Urinary bladder (tissue), 4 donors: ENCODE measurements around the gene HINT3. TPM values are rescaled to one million over a fixed set of nuclear protein-coding genes. Genes with fewer than 3 reads are reported as not detected.
"Not testable (repeated sequence)": the region's sequence is repeated elsewhere in the genome, so short reads cannot be mapped to it uniquely, and the experiment has no call there.

Experiments
- DNase-seq: peaks from one replicate; pipeline ENCODE4 v3.0.0-alpha.2; 2015; ENCODE audit errors: extremely low spot score
- H3K27ac ChIP-seq: one replicate; pipeline ENCODE4 v1.5.1; 2013; ENCODE audit warnings: low read depth, mild to moderate bottlenecking, moderate library complexity
- H3K36me3 ChIP-seq: one replicate; pipeline ENCODE4 v1.6.1; 2013; ENCODE audit warnings: mild to moderate bottlenecking, moderate library complexity; ENCODE audit not compliant: insufficient read depth
- H3K4me1 ChIP-seq: one replicate; pipeline ENCODE4 v1.6.1; 2013; ENCODE audit warnings: mild to moderate bottlenecking, moderate library complexity; ENCODE audit not compliant: insufficient read depth
- H3K4me3 ChIP-seq: one replicate; pipeline ENCODE4 v1.5.1; 2013; ENCODE audit warnings: low read depth, low read length
- WGBS: extraction: QIAGEN DNeasy Blood & Tissue Kit; methylation state at CpG from one replicate; pipeline ENCODE4 v1.1.7; 2013; 5-methylcytosine and 5-hydroxymethylcytosine counted together
- polyA plus RNA-seq: library from polyadenylated mRNA; stranded (reverse); fragments of 200-250 nt; gene quantifications from one replicate; pipeline ENCODE4 v1.2.3, GENCODE V29; 2013
- total RNA-seq: library from RNA; depleted of rRNA; stranded (reverse); fragments of >200 nt; gene quantifications from one replicate; pipeline ENCODE4 v1.2.3, GENCODE V29; 2014
- donor health status: healthy with polysubstance abuse.
- donor health status: healthy.

HINT3 gene
- total and polyA plus RNA-seq, 2 donors = 25.5 to 44.8 TPM

GRCh38 chr6:125926711-125927110, 29.9 kb upstream of the HINT3 start:
- Histone ChIP-seq H3K36me3 (no peaks in the 10 kb centered on the region), H3K4me1 (no peaks in the 10 kb centered on the region), H3K4me3 (no peak overlapping the region), H3K27ac (no peak overlapping the region)
- no peak for DNase-seq
- WGBS = 96% methylated on average over 3 of the region's 3 CpGs

DNA sequence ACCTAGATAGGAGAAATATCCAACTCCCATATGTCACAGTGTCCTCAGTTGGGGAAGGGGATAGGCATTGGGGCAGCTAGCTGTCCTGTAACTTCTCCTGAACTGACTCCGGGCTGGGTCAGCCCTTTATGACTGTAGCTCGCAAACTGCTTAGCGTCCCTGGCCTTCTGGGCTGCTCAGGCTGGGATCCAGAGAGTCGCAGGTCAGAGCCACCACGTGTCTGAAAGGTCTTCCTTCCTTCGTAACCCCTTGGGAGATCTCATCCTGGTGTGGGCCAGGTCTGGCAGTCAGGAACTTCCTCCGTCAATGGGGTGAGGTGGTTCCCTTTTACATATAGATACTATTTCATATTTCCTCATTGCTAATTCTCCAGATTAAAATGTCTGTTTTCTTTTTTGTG, 28.8 kb upstream of the HINT3 start:
- Histone ChIP-seq H3K36me3 (no peaks in the 10 kb centered on the region), H3K4me1 (no peaks in the 10 kb centered on the region), H3K4me3 (no peak overlapping the region), H3K27ac (no peak overlapping the region)
- WGBS = 54% methylated on average over 7 of the region's 7 CpGs
- no peak for DNase-seq

- Histone ChIP-seq H3K27ac (no peak overlapping the region), H3K4me1 (no peaks in the 10 kb centered on the region), H3K4me3 (no peak overlapping the region), H3K36me3 (no peaks in the 10 kb centered on the region)
- DNase-seq = no peak
- WGBS = 80% methylated on average over 3 of the region's 3 CpGs
Observed at GRCh38 chr6:125930765-125931418, 25.7 kb upstream of the HINT3 start.

DNA sequence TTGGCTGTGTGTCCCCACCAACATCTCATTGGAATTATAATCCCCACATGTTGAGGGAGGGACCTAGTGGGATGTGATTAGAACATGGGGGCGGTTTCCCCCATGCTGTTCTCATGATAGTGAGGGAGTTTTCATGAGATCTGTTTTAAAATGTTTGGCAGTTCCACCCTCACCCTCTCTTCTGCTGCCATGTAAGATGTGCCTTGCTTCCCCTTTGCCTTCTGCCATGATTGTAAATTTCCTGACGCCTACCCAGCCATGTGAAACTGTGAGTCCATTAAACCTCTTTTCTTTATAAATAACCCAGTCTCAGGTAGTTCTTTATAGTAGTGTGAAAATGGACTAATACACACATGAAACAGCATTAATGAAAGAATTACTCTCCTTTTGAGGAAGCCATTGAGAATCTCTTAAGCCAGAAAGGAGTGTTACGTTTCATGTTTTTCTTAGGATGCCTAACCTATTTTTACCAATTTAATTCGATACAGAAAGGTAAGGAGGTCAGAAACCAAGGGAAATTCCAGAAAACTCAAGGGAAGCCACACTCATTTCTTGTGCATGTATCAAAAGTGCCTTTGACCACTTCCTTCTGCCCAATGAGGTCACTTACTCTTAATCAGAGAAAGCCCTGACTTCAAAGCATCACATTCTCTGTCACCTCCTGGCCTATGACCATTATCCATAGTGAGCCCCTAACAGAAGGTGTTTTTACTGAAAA, 24.7 kb upstream of the HINT3 start:
- no peak overlapping the region for H3K4me3 ChIP-seq
- no peaks in the 10 kb centered on the region for H3K36me3 ChIP-seq
- no peak for DNase-seq
- WGBS = 88% methylated on average over 4 of the region's 4 CpGs
- no peak overlapping the region for H3K27ac ChIP-seq
- no peaks in the 10 kb centered on the region for H3K4me1 ChIP-seq

- no peak overlapping the region for H3K27ac ChIP-seq
- no peaks in the 10 kb centered on the region for H3K4me1 ChIP-seq
- H3K36me3 ChIP-seq = no peaks in the 10 kb centered on the region
- no peak overlapping the region for H3K4me3 ChIP-seq
- DNase-seq = no peak
Observed at GRCh38 chr6:125932451-125932795, 24.1 kb upstream of the HINT3 start.

GRCh38 chr6:125935520-125935919, 21.1 kb upstream of the HINT3 start:
- 75% methylated on average over 5 of the region's 5 CpGs for WGBS
- DNase-seq, H3K4me3 ChIP-seq, H3K36me3 ChIP-seq, H3K4me1 ChIP-seq, H3K27ac ChIP-seq: not testable (repeated sequence)

DNA sequence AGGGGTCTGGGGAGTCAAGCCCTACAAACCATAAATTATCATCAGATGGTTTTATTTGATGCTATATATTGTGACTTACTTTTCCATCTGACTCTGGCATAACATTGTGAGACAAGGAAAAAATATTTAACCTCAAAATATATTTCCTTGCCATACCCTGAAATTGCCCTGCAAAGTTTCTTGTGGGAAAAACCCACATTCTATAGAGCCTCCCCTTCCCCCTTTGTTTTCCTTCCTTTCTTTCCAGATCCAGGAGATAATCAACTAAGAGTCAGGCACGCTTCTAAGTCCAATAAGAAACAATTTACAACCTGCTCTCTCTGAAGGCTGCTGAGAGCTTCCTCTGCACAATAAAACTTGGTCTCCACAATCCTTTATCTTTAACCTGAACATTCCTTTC, 17.5 kb upstream of the HINT3 start:
- H3K4me1 ChIP-seq = peaks cover 2% of the 10 kb centered on the region
- no peak overlapping the region for H3K4me3 ChIP-seq
- DNase-seq = no peak
- H3K27ac ChIP-seq = no peak overlapping the region
- 37% methylated on average over 1 of the region's 1 CpG for WGBS
- H3K36me3 ChIP-seq = no peaks in the 10 kb centered on the region

DNA sequence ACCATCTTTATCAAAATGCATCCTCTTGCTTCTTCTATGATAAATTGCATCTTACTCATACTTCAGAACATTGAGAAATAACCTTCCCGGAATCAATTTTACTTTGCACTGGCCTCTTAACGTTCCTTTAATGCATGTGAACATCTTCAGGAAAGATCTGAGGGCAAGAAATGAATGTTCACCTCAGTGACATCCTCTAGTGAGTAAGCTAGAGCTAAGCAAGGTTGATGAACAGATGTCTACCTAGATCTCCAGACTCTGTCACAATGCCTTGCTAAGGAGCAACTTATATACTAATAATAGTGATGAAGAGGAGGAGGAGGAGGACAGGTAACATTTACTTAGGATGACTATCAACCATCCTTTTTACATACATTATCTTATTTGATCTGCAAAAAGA, 16.8 kb upstream of the HINT3 start:
- Histone ChIP-seq H3K36me3 (no peaks in the 10 kb centered on the region), H3K27ac (no peak overlapping the region), H3K4me1 (peaks cover 2% of the 10 kb centered on the region), H3K4me3 (no peak overlapping the region)
- DNase-seq = no peak
- 77% methylated on average over 2 of the region's 2 CpGs for WGBS

DNA sequence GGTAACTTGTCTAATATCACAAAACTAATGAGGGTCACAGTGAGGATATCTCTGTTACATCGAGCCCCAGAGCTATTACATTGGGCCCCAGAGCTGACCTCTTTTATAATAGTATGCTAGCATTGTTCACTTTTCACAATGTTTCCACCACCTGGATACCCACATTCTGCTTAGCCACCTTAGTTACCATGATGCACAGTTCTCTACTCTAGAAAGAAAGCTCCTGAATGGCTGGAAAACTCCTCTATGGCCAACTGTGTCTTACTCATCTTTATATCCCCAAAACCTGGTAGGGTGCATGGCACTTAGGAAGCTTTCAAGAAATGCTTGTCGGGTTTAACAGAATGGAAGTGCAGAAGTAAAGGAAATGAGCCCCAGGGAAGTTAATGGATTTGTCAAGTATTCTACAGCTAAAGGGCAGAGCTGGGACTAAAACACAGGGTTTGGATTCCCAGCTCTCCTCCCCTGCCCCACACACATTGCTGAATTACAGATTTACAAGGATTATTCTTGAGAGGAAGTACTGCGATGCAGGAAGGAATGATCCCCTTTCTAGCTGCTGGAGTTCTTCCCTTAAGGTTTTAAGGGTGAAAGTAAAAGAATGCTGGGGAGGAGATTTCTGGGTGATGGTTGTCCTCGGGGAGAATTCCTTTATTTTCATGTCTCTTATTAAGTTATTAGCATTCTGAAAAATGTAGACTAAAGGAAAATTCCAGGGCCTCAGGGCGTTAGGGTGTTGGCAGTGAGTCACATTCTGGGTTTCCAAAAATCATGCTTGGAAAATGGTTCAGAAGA, 16.1 kb upstream of the HINT3 start:
- peaks cover 2% of the 10 kb centered on the region for H3K4me1 ChIP-seq
- no peak for DNase-seq
- no peaks in the 10 kb centered on the region for H3K36me3 ChIP-seq
- H3K4me3 ChIP-seq = no peak overlapping the region
- WGBS = 55% methylated on average over 5 of the region's 5 CpGs
- H3K27ac ChIP-seq = no peak overlapping the region

GRCh38 chr6:125942672-125943527, 13.7 kb upstream of the HINT3 start:
- no peak for DNase-seq
- 85% methylated on average over 10 of the region's 10 CpGs for WGBS
- H3K36me3 ChIP-seq = no peaks in the 10 kb centered on the region
- peaks cover 2% of the 10 kb centered on the region for H3K4me1 ChIP-seq
- peak overlapping the region; percentile 59 for H3K27ac ChIP-seq
- no peak overlapping the region for H3K4me3 ChIP-seq

- WGBS = 87% methylated on average over 4 of the region's 4 CpGs
- H3K4me1 ChIP-seq = peaks cover 2% of the 10 kb centered on the region
- H3K27ac ChIP-seq = no peak overlapping the region
- H3K4me3 ChIP-seq = no peak overlapping the region
- H3K36me3 ChIP-seq = no peaks in the 10 kb centered on the region
- no peak for DNase-seq
Observed at GRCh38 chr6:125943528-125944433, 12.8 kb upstream of the HINT3 start.

- peaks cover 2% of the 10 kb centered on the region for H3K4me1 ChIP-seq
- no peak for DNase-seq
- 30% methylated on average over 5 of the region's 5 CpGs for WGBS
- H3K27ac ChIP-seq = no peak overlapping the region
- H3K36me3 ChIP-seq = no peaks in the 10 kb centered on the region
- no peak overlapping the region for H3K4me3 ChIP-seq
Observed at GRCh38 chr6:125944434-125944816, 12.1 kb upstream of the HINT3 start.

- DNase-seq = no peak
Observed at GRCh38 chr6:125944896-125945295, 11.7 kb upstream of the HINT3 start.

More at GRCh38 chr6:125944896-125945295, 11.7 kb upstream of the HINT3 start:
- Histone ChIP-seq H3K27ac (no peak overlapping the region), H3K36me3 (no peaks in the 10 kb centered on the region), H3K4me1 (peaks cover 2% of the 10 kb centered on the region), H3K4me3 (no peak overlapping the region)
- 66% methylated on average over 1 of the region's 1 CpG for WGBS
